Gastrocnemius medialis (tissue), 4 donors: Measurements from ENCODE around the gene DAAM1. TPM values are rescaled to one million over a fixed set of nuclear protein-coding genes. Genes with fewer than 3 reads are reported as not detected.

ENCODE experiments used
- ATAC-seq, 2 donors: fragments of 150-250 bp; one replicate each; pipeline ENCODE4 v1.9.1; 2016
- DNase-seq, 2 donors: peaks; one replicate each; pipeline ENCODE4 v3.0.0-alpha.2; 2019
- H3K27ac ChIP-seq, 4 donors: fragments of 200-600 bp; sonication (generic); 1 replicate in 1 of 4; 2 replicates in 3 of 4; pipeline ENCODE4 v1.5.1; 2016 to 2018; ENCODE audit warnings: mild to moderate bottlenecking in 2 of 4, moderate library complexity in 1 of 4
- H3K27me3 ChIP-seq, 3 donors: fragments of 200-600 bp; sonication (generic) in 2 of 3; 1 replicate in 1 of 3; 2 replicates in 2 of 3; pipeline versions ENCODE4 v1.5.1 to v1.6.0; 2016 to 2019; ENCODE audit warnings: mild to moderate bottlenecking in 1 of 3, moderate library complexity in 1 of 3
- H3K36me3 ChIP-seq, 2 donors: fragments of 200-600 bp; sonication (generic) in 1 of 2; one replicate each; pipeline ENCODE4 v1.5.1; 2017 to 2018
- H3K4me1 ChIP-seq, 2 donors: fragments of 200-600 bp; sonication (generic) in 1 of 2; one replicate each; pipeline ENCODE4 v1.5.1; 2016 to 2017; ENCODE audit warnings: mild to moderate bottlenecking in 2 of 2
- H3K4me3 ChIP-seq, 4 donors: fragments of 200-600 bp; sonication (generic) in 3 of 4; 1 replicate in 1 of 4; 2 replicates in 3 of 4; pipeline ENCODE4 v1.5.1; 2016 to 2019; ENCODE audit warnings: mild to moderate bottlenecking in 2 of 4
- H3K9me3 ChIP-seq, 3 donors: fragments of 200-600 bp; sonication (generic) in 2 of 3; 1 replicate in 1 of 3; 2 replicates in 2 of 3; pipeline ENCODE4 v1.5.1; 2016 to 2019
- POLR2A ChIP-seq, 2 donors: fragments of 450-650 bp; IDR thresholded peaks; one replicate each; pipeline ENCODE4 v1.6.1; 2017; ENCODE audit warnings: antibody characterized with exemption in 2 of 2, mild to moderate bottlenecking in 2 of 2, moderate library complexity in 2 of 2
- in situ Hi-C, 4 donors: fragments of 200-750 bp; cut with MboI; loops; one replicate each; pipeline versions ENCODE4 v1.15.0 to v1.8.0; 2017; ENCODE audit warnings: low sequenced_read_pairs in 4 of 4
- intact Hi-C: fragments of 100-400 bp; cut with DNase I; formaldehyde crosslinking; loops from one replicate; pipeline ENCODE4 v1.15.1; 2023; ENCODE audit warnings: low total_unique reads
- total RNA-seq, 4 donors: library from RNA; depleted of rRNA; stranded (reverse); fragments of >200 nt; gene quantifications; one replicate each; pipeline versions ENCODE4 v1.1.0 to v1.2.3, GENCODE V29; 2016
- TF ChIP-seq, protein P1 (sequence below), 5 experiments: fragments of 450-650 bp in 3 of 5; fragments of 200-600 bp in 2 of 5; sonication (generic) in 2 of 5; IDR thresholded peaks in 4 of 5; conservative IDR thresholded peaks in 1 of 5; 1 replicate in 4 of 5; 2 replicates in 1 of 5; pipeline ENCODE4 v1.5.1; 2016 to 2019; ENCODE audit warnings: antibody characterized with exemption in 5 of 5, mild to moderate bottlenecking in 3 of 5, moderate library complexity in 3 of 5

Gene DAAM1
- total RNA-seq, 4 donors from 2014 or later: 4.4 to 13.9 (median 6.4) TPM

GRCh38 chr14:59249029-59249428 is 60.6 kb downstream of the DAAM1 start:
- TF ChIP-seq, protein P1, sequence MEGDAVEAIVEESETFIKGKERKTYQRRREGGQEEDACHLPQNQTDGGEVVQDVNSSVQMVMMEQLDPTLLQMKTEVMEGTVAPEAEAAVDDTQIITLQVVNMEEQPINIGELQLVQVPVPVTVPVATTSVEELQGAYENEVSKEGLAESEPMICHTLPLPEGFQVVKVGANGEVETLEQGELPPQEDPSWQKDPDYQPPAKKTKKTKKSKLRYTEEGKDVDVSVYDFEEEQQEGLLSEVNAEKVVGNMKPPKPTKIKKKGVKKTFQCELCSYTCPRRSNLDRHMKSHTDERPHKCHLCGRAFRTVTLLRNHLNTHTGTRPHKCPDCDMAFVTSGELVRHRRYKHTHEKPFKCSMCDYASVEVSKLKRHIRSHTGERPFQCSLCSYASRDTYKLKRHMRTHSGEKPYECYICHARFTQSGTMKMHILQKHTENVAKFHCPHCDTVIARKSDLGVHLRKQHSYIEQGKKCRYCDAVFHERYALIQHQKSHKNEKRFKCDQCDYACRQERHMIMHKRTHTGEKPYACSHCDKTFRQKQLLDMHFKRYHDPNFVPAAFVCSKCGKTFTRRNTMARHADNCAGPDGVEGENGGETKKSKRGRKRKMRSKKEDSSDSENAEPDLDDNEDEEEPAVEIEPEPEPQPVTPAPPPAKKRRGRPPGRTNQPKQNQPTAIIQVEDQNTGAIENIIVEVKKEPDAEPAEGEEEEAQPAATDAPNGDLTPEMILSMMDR (IDR thresholded peaks at IDR 0.05 in 4 of 5, conservative IDR thresholded peaks at IDR 0.05 in 1 of 5): no peak
- no peak for TF ChIP-seq POLR2A (IDR thresholded peaks at IDR 0.05)
- no peaks in the 10 kb centered on the region for H3K36me3 ChIP-seq
- H3K27ac ChIP-seq: no peak overlapping the region
- DNase-seq (no peak), ATAC-seq (no peak)
- in situ Hi-C loops: no loop called here
- no peak overlapping the region for H3K4me3 ChIP-seq
- H3K27me3 ChIP-seq: no peaks in the 10 kb centered on the region
- H3K4me1 ChIP-seq: peaks cover 11 to 24% of the 10 kb centered on the region in 2 donors
- intact Hi-C loops: no loop called here
- no peaks in the 10 kb centered on the region for H3K9me3 ChIP-seq

GRCh38 chr14:59251811-59252771 is 63.6 kb downstream of the DAAM1 start:
- no peak for ATAC-seq
- in situ Hi-C loops: no loop called here

DNA sequence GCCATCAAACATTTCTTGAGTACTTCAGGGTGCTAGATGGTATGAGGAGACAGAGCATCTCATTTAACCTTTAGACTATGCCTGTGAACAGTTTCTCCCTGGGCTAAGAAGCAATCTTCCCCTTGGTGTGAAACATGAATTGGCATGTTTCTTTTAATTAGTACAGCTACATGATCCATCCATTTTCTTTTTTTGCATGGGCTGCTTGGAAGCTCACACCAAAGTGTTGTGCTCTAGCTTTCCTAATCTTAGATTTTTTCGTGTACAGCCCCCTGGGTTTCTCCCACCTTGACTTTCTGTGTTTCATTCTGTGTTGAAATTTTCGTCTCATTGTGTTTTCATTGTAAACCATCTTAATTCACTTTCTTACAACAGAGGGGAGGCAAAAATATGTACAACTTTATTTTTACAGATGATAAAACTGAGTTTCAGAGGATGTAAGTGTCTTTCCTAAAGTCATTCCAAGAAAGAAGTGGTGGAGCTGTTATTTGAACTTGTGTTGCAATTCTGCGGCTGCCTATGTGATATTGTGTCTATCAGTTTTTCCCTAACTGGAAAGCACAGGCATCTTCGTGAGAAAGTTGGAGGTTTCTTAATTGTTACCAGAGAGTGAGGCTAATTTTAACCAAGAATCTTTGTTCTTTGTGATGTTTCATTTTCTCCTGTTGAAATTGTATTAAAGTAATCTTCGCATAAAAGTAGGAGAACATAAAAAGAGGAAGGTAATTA is 64.5 kb downstream of the DAAM1 start:
- no peaks in the 10 kb centered on the region for H3K9me3 ChIP-seq
- H3K4me3 ChIP-seq: no peak overlapping the region
- ATAC-seq: no peak
- H3K27ac ChIP-seq: peak overlapping the region; percentile 60 to 80 (median 70)
- no peak for DNase-seq
- H3K36me3 ChIP-seq: no peaks in the 10 kb centered on the region
- TF ChIP-seq POLR2A (IDR thresholded peaks at IDR 0.05): no peak
- TF ChIP-seq, protein P1 (IDR thresholded peaks at IDR 0.05 in 4 of 5, conservative IDR thresholded peaks at IDR 0.05 in 1 of 5): no peak
- no peaks in the 10 kb centered on the region for H3K27me3 ChIP-seq
- intact Hi-C loops (no loop called here), in situ Hi-C loops (no loop called here)
- peaks cover 22 to 39% of the 10 kb centered on the region in 2 donors for H3K4me1 ChIP-seq

More at GRCh38 chr14:59251811-59252771, 63.6 kb downstream of the DAAM1 start:
- H3K27me3 ChIP-seq: no peaks in the 10 kb centered on the region
- no peak overlapping the region for H3K4me3 ChIP-seq
- H3K9me3 ChIP-seq: no peaks in the 10 kb centered on the region
- no peak for TF ChIP-seq POLR2A (IDR thresholded peaks at IDR 0.05)
- TF ChIP-seq, protein P1 (IDR thresholded peaks at IDR 0.05 in 4 of 5, conservative IDR thresholded peaks at IDR 0.05 in 1 of 5): no peak
- no peak overlapping the region for H3K27ac ChIP-seq
- no peaks in the 10 kb centered on the region for H3K36me3 ChIP-seq
- H3K4me1 ChIP-seq: peaks cover 22 to 43% of the 10 kb centered on the region in 2 donors
- intact Hi-C loops: no loop called here
- no peak for DNase-seq

GRCh38 chr14:59253527-59253926 is 65.1 kb downstream of the DAAM1 start:
- Histone ChIP-seq H3K27ac (peak overlapping the region; percentile 60 to 80 (median 70)), H3K36me3 (no peaks in the 10 kb centered on the region), H3K4me1 (peaks cover 22 to 35% of the 10 kb centered on the region in 2 donors), H3K27me3 (no peaks in the 10 kb centered on the region), H3K9me3 (no peaks in the 10 kb centered on the region), H3K4me3 (no peak overlapping the region)
- DNase-seq (no peak), ATAC-seq (no peak)
- in situ Hi-C loops: no loop called here
- intact Hi-C loops: no loop called here
- TF ChIP-seq, protein P1 (IDR thresholded peaks at IDR 0.05 in 4 of 5, conservative IDR thresholded peaks at IDR 0.05 in 1 of 5): no peak
- TF ChIP-seq POLR2A (IDR thresholded peaks at IDR 0.05): no peak
